22Rv1 (cell line): ENCODE results near the gene GLUD2.

Experiments
- ZFX ChIP-seq: fragments of 450-650 bp; IDR thresholded peaks from 2 replicates; pipeline ENCODE4 v1.6.1; 2017; ENCODE audit warnings: antibody characterized with exemption, borderline replicate concordance
- TF ChIP-seq, protein P1 (sequence below): fragments of 450-650 bp; IDR thresholded peaks from 2 replicates; pipeline ENCODE4 v1.5.1; 2017; ENCODE audit warnings: mild to moderate bottlenecking

DNA sequence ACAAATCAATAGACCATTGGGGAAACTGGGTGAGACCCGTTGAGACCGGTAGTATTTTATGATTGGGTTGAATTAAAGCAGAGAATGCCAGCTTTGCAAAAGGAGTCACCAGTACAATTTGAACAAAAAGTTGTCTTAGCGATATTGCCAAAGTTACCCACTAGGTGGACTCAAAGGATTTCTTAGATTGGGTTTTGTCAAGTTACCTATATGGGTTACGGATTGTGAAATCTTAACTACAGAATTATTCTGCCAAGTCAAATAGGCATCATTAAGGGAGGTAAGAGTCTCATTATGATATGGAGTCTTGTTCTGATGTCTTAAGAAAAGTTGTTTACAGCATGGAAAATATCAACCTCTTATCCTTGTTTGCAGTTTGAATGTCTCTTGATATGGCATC is 46.8 kb upstream of the GLUD2 start:
- TF ChIP-seq, protein P1, sequence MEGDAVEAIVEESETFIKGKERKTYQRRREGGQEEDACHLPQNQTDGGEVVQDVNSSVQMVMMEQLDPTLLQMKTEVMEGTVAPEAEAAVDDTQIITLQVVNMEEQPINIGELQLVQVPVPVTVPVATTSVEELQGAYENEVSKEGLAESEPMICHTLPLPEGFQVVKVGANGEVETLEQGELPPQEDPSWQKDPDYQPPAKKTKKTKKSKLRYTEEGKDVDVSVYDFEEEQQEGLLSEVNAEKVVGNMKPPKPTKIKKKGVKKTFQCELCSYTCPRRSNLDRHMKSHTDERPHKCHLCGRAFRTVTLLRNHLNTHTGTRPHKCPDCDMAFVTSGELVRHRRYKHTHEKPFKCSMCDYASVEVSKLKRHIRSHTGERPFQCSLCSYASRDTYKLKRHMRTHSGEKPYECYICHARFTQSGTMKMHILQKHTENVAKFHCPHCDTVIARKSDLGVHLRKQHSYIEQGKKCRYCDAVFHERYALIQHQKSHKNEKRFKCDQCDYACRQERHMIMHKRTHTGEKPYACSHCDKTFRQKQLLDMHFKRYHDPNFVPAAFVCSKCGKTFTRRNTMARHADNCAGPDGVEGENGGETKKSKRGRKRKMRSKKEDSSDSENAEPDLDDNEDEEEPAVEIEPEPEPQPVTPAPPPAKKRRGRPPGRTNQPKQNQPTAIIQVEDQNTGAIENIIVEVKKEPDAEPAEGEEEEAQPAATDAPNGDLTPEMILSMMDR: peak; percentile 40
- no peak for TF ChIP-seq ZFX
